H1 (cell line): ENCODE results near the gene DZIP1L. TPM values are rescaled to one million over a fixed set of nuclear protein-coding genes. Genes with fewer than 3 reads are reported as not detected.

Source experiments
- CTCF ChIA-PET: fragments of 300-600 bp; sonication (Branson Sonifier 250); formaldehyde crosslinking; loops from one replicate; lab custom pipeline; 2021; ENCODE audit not compliant: partially characterized antibody; lab: Charles Lee
- POLR2A ChIA-PET: fragments of 300-600 bp; sonication (Branson Sonifier 250); formaldehyde crosslinking; loops from one replicate; lab custom pipeline; 2021; ENCODE audit warnings: inconsistent platforms; ENCODE audit not compliant: partially characterized antibody; lab: Charles Lee
- DNase-seq, 2 experiments: peaks; one replicate each; pipeline versions ENCODE4 v3.0.0 to v3.0.0-alpha.2; 2010 to 2022; ENCODE audit warnings: low spot score in 2 of 2, low read depth in 1 of 2, mixed read lengths in 1 of 2
- FAIRE-seq: peaks from 2 replicates; lab custom pipeline; 2011; peaks lifted over from hg19 to GRCh38; lab: Jason Lieb, UNC
- H2AFZ ChIP-seq: 2 replicates; pipeline ENCODE4 v1.8.1; 2012; ENCODE audit warnings: low read length, inconsistent platforms
- H2AK5ac ChIP-seq: 2 replicates; pipeline ENCODE4 v1.6.1; 2013; ENCODE audit warnings: low read depth, low read length
- H2BK120ac ChIP-seq: replicated peaks from 2 replicates; pipeline ENCODE3; 2013; ENCODE audit warnings: low read depth, low read length, inconsistent platforms
- H2BK12ac ChIP-seq: 2 replicates; pipeline ENCODE4 v1.6.1; 2013; ENCODE audit warnings: low read depth, low read length
- H2BK15ac ChIP-seq: 2 replicates; pipeline ENCODE4 v1.6.1; 2013; ENCODE audit warnings: low read length
- H2BK20ac ChIP-seq: 2 replicates; pipeline ENCODE4 v1.6.1; 2013; ENCODE audit warnings: low read length
- H2BK5ac ChIP-seq: 2 replicates; pipeline ENCODE4 v1.6.1; 2013; ENCODE audit warnings: low read depth, low read length
- H3K14ac ChIP-seq: 2 replicates; pipeline ENCODE4 v1.6.1; 2013; ENCODE audit warnings: inconsistent platforms; ENCODE audit not compliant: insufficient read length
- H3K18ac ChIP-seq: 2 replicates; pipeline ENCODE4 v1.6.1; 2013; ENCODE audit warnings: low read length; ENCODE audit errors: extremely low read depth
- H3K23ac ChIP-seq: 2 replicates; pipeline ENCODE4 v1.6.1; 2013; ENCODE audit warnings: inconsistent platforms; ENCODE audit not compliant: insufficient read length
- H3K23me2 ChIP-seq: 2 replicates; pipeline ENCODE4 v1.6.1; 2013; ENCODE audit warnings: low read depth, low read length
- H3K27ac ChIP-seq: 2 replicates; pipeline ENCODE4 v1.6.1; 2011; ENCODE audit warnings: low read depth, low read length, inconsistent platforms
- H3K27me3 ChIP-seq, 4 experiments: replicated peaks in 1 of 4; 1 replicate in 1 of 4; 2 replicates in 3 of 4; pipeline versions ENCODE4 v1.6.1 to v1.8.1; 2011 to 2013; ENCODE audit warnings: low read length in 3 of 4, mild to moderate bottlenecking in 3 of 4, inconsistent platforms in 2 of 4, mixed read lengths in 2 of 4, moderate library complexity in 1 of 4; ENCODE audit not compliant: control insufficient read depth in 3 of 4, insufficient read depth in 3 of 4; ENCODE audit errors: extremely low read depth in 1 of 4
- H3K36me3 ChIP-seq, 4 experiments: 2 replicates each; pipeline versions ENCODE4 v1.6.1 to v1.8.1; 2011 to 2013; ENCODE audit warnings: mild to moderate bottlenecking in 4 of 4, low read length in 3 of 4, moderate library complexity in 2 of 4, control low read depth in 1 of 4, inconsistent platforms in 1 of 4; ENCODE audit not compliant: insufficient read depth in 4 of 4, control insufficient read depth in 2 of 4
- H3K4ac ChIP-seq: replicated peaks from 2 replicates; pipeline ENCODE3; 2013; ENCODE audit warnings: low read length, low read depth, mixed read lengths, inconsistent platforms; ENCODE audit not compliant: insufficient read length
- H3K4me1 ChIP-seq, 4 experiments: replicated peaks in 1 of 4; 1 replicate in 1 of 4; 2 replicates in 3 of 4; pipeline versions ENCODE4 v1.6.1 to v1.8.1; 2011 to 2013; ENCODE audit warnings: low read length in 3 of 4, inconsistent platforms in 2 of 4, mixed read lengths in 1 of 4; ENCODE audit not compliant: insufficient read depth in 4 of 4, control insufficient read depth in 3 of 4
- H3K4me2 ChIP-seq, 2 experiments: 2 replicates each; pipeline versions ENCODE4 v1.6.1 to v1.8.1; 2011 to 2013; ENCODE audit warnings: low read depth in 2 of 2, low read length in 2 of 2, control low read depth in 1 of 2, inconsistent platforms in 1 of 2, mild to moderate bottlenecking in 1 of 2; ENCODE audit not compliant: insufficient read depth in 1 of 2
- H3K4me3 ChIP-seq, 4 experiments: fragments of 200-600, 300-600 bp in 1 of 4; sonication (generic), shearing (Covaris generic), sonication (Bioruptor Twin) in 1 of 4; 2 replicates each; pipeline versions ENCODE4 v1.5.1 to v1.8.1; 2011 to 2016; ENCODE audit warnings: low read length in 4 of 4, low read depth in 3 of 4, control low read depth in 2 of 4, inconsistent platforms in 2 of 4, mild to moderate bottlenecking in 2 of 4, mixed read lengths in 1 of 4, moderate library complexity in 1 of 4; ENCODE audit not compliant: insufficient read depth in 2 of 4; ENCODE audit errors: extremely low read depth in 1 of 4
- H3K56ac ChIP-seq: replicated peaks from 2 replicates; pipeline ENCODE3; 2013; ENCODE audit warnings: low read depth, mild to moderate bottlenecking, mixed read lengths, low read length, inconsistent platforms; ENCODE audit not compliant: insufficient read length
- H3K79me1 ChIP-seq: 2 replicates; pipeline ENCODE4 v1.6.1; 2013; ENCODE audit warnings: low read depth, low read length, control low read depth
- H3K79me2 ChIP-seq, 2 experiments: 2 replicates each; pipeline versions ENCODE4 v1.6.1 to v1.8.1; 2012 to 2013; ENCODE audit warnings: low read length in 2 of 2, mild to moderate bottlenecking in 2 of 2, inconsistent platforms in 1 of 2; ENCODE audit not compliant: insufficient read depth in 2 of 2, control insufficient read depth in 1 of 2
- H3K9ac ChIP-seq, 4 experiments: replicated peaks in 1 of 4; 1 replicate in 1 of 4; 2 replicates in 3 of 4; pipeline versions ENCODE4 v1.6.1 to v1.8.1; 2011 to 2013; ENCODE audit warnings: low read depth in 3 of 4, low read length in 3 of 4, control low read depth in 2 of 4, mild to moderate bottlenecking in 2 of 4, moderate library complexity in 2 of 4, inconsistent platforms in 1 of 4; ENCODE audit errors: extremely low read depth in 1 of 4
- H3K9me3 ChIP-seq, 2 experiments: 2 replicates each; pipeline versions ENCODE4 v1.6.1 to v1.8.1; 2012 to 2013; ENCODE audit warnings: mild to moderate bottlenecking in 2 of 2, moderate library complexity in 2 of 2, control low read depth in 1 of 2, inconsistent platforms in 1 of 2, low read depth in 1 of 2, low read length in 1 of 2, mixed read lengths in 1 of 2; ENCODE audit not compliant: insufficient read depth in 2 of 2
- H4K20me1 ChIP-seq, 2 experiments: replicated peaks in 1 of 2; 2 replicates each; pipeline versions ENCODE3 to v1.8.1; 2011 to 2013; ENCODE audit warnings: inconsistent platforms in 2 of 2, low read length in 2 of 2, mild to moderate bottlenecking in 1 of 2; ENCODE audit not compliant: insufficient read depth in 2 of 2, control insufficient read depth in 1 of 2
- H4K5ac ChIP-seq: 2 replicates; pipeline ENCODE4 v1.6.1; 2013; ENCODE audit warnings: low read length, low read depth, mixed read lengths, inconsistent platforms; ENCODE audit not compliant: insufficient read length
- H4K8ac ChIP-seq: 2 replicates; pipeline ENCODE4 v1.8.0; 2013; ENCODE audit warnings: mild to moderate bottlenecking, moderate library complexity, low read length, inconsistent platforms; ENCODE audit not compliant: insufficient read depth; ENCODE audit errors: extremely low read depth
- H4K91ac ChIP-seq: replicated peaks from 2 replicates; pipeline ENCODE3; 2013; ENCODE audit warnings: low read length, mixed read lengths, inconsistent platforms; ENCODE audit not compliant: insufficient read length
- BRCA1 ChIP-seq: IDR thresholded peaks from 2 replicates; pipeline ENCODE4 v1.6.1; 2012; ENCODE audit warnings: low read depth, low read length, improper control_type of control experiment
- CHD1 ChIP-seq: IDR thresholded peaks from 2 replicates; pipeline ENCODE4 v1.6.1; 2012; ENCODE audit warnings: low read depth, low read length, improper control_type of control experiment
- NRF1 ChIP-seq: IDR thresholded peaks from 2 replicates; pipeline ENCODE4 v1.6.1; 2011; ENCODE audit warnings: mild to moderate bottlenecking, low read depth, low read length, improper control_type of control experiment
- POLR2AphosphoS5 ChIP-seq: IDR thresholded peaks from 2 replicates; pipeline ENCODE4 v1.6.1; 2011; ENCODE audit warnings: low read depth, low read length
- RAD21 ChIP-seq, 2 experiments: IDR thresholded peaks in 1 of 2; conservative IDR thresholded peaks in 1 of 2; 2 replicates each; pipeline ENCODE4 v1.6.1; 2011; ENCODE audit warnings: low read depth in 2 of 2, low read length in 2 of 2, improper control_type of control experiment in 1 of 2, inconsistent platforms in 1 of 2, mild to moderate bottlenecking in 1 of 2, moderate library complexity in 1 of 2
- RBBP5 ChIP-seq: IDR thresholded peaks from 2 replicates; pipeline ENCODE4 v1.7.1; 2012; ENCODE audit warnings: low read depth, mild to moderate bottlenecking, inconsistent platforms, low read length, moderate library complexity, borderline replicate concordance
- RFX5 ChIP-seq: IDR thresholded peaks from 2 replicates; pipeline ENCODE4 v1.6.1; 2011; ENCODE audit warnings: low read depth, low read length, improper control_type of control experiment, borderline replicate concordance
- SP1 ChIP-seq: IDR thresholded peaks from 2 replicates; pipeline ENCODE4 v1.6.1; 2011; ENCODE audit warnings: low read depth, low read length
- WGBS, 2 experiments: shearing (Covaris generic) in 1 of 2; methylation state at CpG; one replicate each; pipeline versions ENCODE4 v1.1.6 to v1.1.7; 2013 to 2015; ENCODE audit warnings: low lambda C conversion rate in 2 of 2, mixed read lengths in 2 of 2, inconsistent platforms in 1 of 2, low coverage in 1 of 2, missing lambda C conversion rate in 1 of 2; ENCODE audit not compliant: insufficient replicate concordance in 2 of 2, insufficient coverage in 1 of 2, insufficient read length in 1 of 2; ENCODE audit errors: extremely low coverage in 1 of 2, missing lambda C conversion rate in 1 of 2; 5-methylcytosine and 5-hydroxymethylcytosine counted together
- polyA plus RNA-seq, 7 experiments: library from polyadenylated mRNA; depleted of rRNA in 3 of 7; stranded (reverse) in 5 of 7; unstranded in 2 of 7; fragments of >200 nt in 5 of 7; fragments of 200-250 nt in 2 of 7; gene quantifications; 1 replicate in 5 of 7; 2 replicates in 1 of 7; 4 replicates in 1 of 7; pipeline versions ENCODE4 v1.2.1 to v1.2.3, GENCODE V29; 2011 to 2013; ENCODE audit warnings: missing spikeins in 2 of 7, mixed read lengths in 2 of 7
- total RNA-seq: library from RNA; stranded (reverse); fragmentation: NEBNext Ultra II Directional; extraction: Animal tissue kit (Norgen Biotek cat#: 25700); gene quantifications from 2 replicates; pipeline ENCODE4 v1.2.1, GENCODE V29; 2021

Gene DZIP1L
- total and polyA plus RNA-seq, 2 of the 8 experiments (the other 6 are each of a cell fraction or from before 2014, with no cell fraction given) = 6.5 to 8.3 TPM

GRCh38 chr3:138016065-138016464 lies 99.3 kb downstream of the DZIP1L start:
- Histone ChIP-seq H3K9me3 (no peaks in the 10 kb centered on the region), H4K91ac (no peak overlapping the region), H2BK20ac (no peak overlapping the region), H3K79me1 (no peaks in the 10 kb centered on the region), H2AK5ac (no peak overlapping the region), H3K14ac (no peak overlapping the region), H2AFZ (no peak overlapping the region), H3K18ac (no peak overlapping the region), H2BK120ac (no peak overlapping the region), H3K27me3 (no peaks in the 10 kb centered on the region), H3K36me3 (no peaks in the 10 kb centered on the region), H4K5ac (no peak overlapping the region), H3K27ac (no peak overlapping the region), H2BK5ac (no peak overlapping the region), H3K4me2 (no peak overlapping the region), H2BK15ac (no peak overlapping the region), H3K9ac (no peak overlapping the region), H3K4ac (no peak overlapping the region)
- ChIA-PET CTCF (interaction anchor here (0.8 to 2.7 kb wide), 5 partner anchors 36 to 586 kb away, joined by 3 to 9 read pairs (median 3); no protein-coding TSS in a partner anchor), POLR2A (no interaction called here)
- TF ChIP-seq NRF1 = no peak
- TF ChIP-seq BRCA1 = no peak
- no peak for TF ChIP-seq RAD21 (IDR thresholded peaks at IDR 0.05 in 1 of 2, conservative IDR thresholded peaks at IDR 0.05 in 1 of 2; ENCODE audit: low read depth in 2 of 2, low read length in 2 of 2)
- TF ChIP-seq CHD1 = no peak
- no peak for TF ChIP-seq RFX5
- TF ChIP-seq SP1 = no peak
- TF ChIP-seq POLR2AphosphoS5 = no peak
- no peak for TF ChIP-seq RBBP5
- TF ChIP-seq, all 59 proteins: peak for 0
- no peak overlapping the region for H3K23ac ChIP-seq
- no peaks in the 10 kb centered on the region for H4K20me1 ChIP-seq
- WGBS, 2 experiments = 95% methylated on average over 2 of the region's 2 CpGs; no CpG with 5 or more reads in 1 of the 2 experiments
- H4K8ac ChIP-seq = no peak overlapping the region
- DNase-seq (no peak), FAIRE-seq (no peak)
- H3K4me1 ChIP-seq = no peaks in the 10 kb centered on the region
- no peak overlapping the region for H2BK12ac ChIP-seq
- H3K4me3 ChIP-seq = no peak overlapping the region
- H3K23me2 ChIP-seq = no peaks in the 10 kb centered on the region
- no peak overlapping the region for H3K56ac ChIP-seq
- no peaks in the 10 kb centered on the region for H3K79me2 ChIP-seq
